ENCODE data around the gene POC1B. TPM values are rescaled to one million over a fixed set of nuclear protein-coding genes. Genes with fewer than 3 reads are reported as not detected.
A peak's percentile ranks its signal among the peaks of the same experiment; 100 is the strongest.

Gene POC1B
- polyA plus RNA-seq, 1 donor (not counting 4 experiments of a cell fraction or from before 2014, with no cell fraction given): 16.4 TPM

DNA sequence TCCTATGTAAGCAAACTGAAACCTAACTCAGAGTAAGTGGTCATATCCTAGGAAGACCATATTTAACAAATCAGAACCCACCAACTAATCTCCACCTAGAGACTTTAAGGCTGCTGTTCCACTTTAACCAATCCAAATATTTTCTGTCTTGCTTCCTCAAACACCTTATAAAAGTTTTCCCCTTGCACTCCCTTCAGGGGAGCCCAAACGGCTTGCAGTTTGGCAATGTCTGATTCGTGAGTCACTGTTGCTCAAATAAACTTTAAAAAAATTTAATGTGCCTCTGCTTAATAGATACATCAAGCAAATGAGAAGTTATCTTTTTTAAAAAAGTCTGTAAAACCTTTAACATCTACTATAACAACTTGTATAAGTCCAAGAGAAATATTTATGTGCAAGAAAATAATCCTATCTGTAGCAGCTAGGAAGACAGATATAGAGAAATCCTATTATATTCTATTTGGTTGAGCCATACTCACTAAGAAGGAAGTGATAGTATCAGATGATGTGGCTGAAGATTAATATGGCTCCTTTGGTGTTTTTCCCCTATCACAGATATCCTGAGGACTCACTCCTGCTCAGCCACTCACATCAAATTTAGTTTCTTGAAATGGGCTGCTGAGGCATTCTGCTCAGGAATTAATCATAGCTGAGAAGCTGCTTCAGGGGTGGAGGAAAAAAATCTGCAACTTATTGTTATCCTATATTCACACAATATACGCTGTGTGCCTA is 108.4 kb downstream of the POC1B start:
- Histone ChIP-seq H3K4me2 (ENCODE audit: control insufficient read depth, extremely low read depth, insufficient read depth, low read depth, low read length) (peak overlapping the region; percentile 51), H2AFZ (ENCODE audit: control insufficient read depth, low read length) (peak overlapping the region; percentile 65), H3K4me1 (ENCODE audit: control insufficient read depth, extremely low read depth, insufficient read depth, low read length) (peaks cover 10% of the 10 kb centered on the region), H3K9me3 (ENCODE audit: control insufficient read depth, low read depth, low read length) (no peaks in the 10 kb centered on the region), H3K27ac (ENCODE audit: control insufficient read depth, insufficient read depth, low read length) (no peak overlapping the region), H4K20me1 (ENCODE audit: control insufficient read depth, extremely low read depth, insufficient read depth, low read length) (no peaks in the 10 kb centered on the region), H3K27me3 (ENCODE audit: control insufficient read depth, extremely low read depth, insufficient read depth, low read length) (no peaks in the 10 kb centered on the region), H3K4me3 (ENCODE audit: control insufficient read depth in 2 of 3, extremely low read depth in 1 of 3, insufficient read depth in 2 of 3, low read depth in 1 of 3, low read length in 3 of 3) (no peak overlapping the region), H3K9me1 (ENCODE audit: control insufficient read depth, extremely low read depth, insufficient read depth, low read length) (no peaks in the 10 kb centered on the region), H3K36me3 (ENCODE audit: control insufficient read depth in 2 of 2, extremely low read depth in 1 of 2, insufficient read depth in 2 of 2, low read length in 2 of 2) (no peaks in the 10 kb centered on the region), H3K9ac (ENCODE audit: control insufficient read depth, extremely low read depth, insufficient read depth, low read length) (no peak overlapping the region), H3K79me2 (ENCODE audit: control insufficient read depth, insufficient read depth, low read length) (no peaks in the 10 kb centered on the region)
- no peak for TF ChIP-seq EZH2 (IDR thresholded peaks at IDR 0.05; ENCODE audit: low read length)
- TF ChIP-seq, protein P1, sequence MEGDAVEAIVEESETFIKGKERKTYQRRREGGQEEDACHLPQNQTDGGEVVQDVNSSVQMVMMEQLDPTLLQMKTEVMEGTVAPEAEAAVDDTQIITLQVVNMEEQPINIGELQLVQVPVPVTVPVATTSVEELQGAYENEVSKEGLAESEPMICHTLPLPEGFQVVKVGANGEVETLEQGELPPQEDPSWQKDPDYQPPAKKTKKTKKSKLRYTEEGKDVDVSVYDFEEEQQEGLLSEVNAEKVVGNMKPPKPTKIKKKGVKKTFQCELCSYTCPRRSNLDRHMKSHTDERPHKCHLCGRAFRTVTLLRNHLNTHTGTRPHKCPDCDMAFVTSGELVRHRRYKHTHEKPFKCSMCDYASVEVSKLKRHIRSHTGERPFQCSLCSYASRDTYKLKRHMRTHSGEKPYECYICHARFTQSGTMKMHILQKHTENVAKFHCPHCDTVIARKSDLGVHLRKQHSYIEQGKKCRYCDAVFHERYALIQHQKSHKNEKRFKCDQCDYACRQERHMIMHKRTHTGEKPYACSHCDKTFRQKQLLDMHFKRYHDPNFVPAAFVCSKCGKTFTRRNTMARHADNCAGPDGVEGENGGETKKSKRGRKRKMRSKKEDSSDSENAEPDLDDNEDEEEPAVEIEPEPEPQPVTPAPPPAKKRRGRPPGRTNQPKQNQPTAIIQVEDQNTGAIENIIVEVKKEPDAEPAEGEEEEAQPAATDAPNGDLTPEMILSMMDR (optimal IDR thresholded peaks at IDR 0.05 in 1 of 3, IDR thresholded peaks at IDR 0.05 in 1 of 3, conservative IDR thresholded peaks at IDR 0.05 in 1 of 3; ENCODE audit: extremely low read depth in 1 of 3, insufficient read depth in 2 of 3, low read length in 3 of 3): no peak
- DNase-seq (ENCODE audit: low read depth, low spot score): no peak
- FAIRE-seq: peak; percentile 58
- dilution Hi-C loops (cut with MboI; ENCODE audit: extremely low pct_ligation_motif_present, low sequenced_read_pairs): no loop called here

DNA sequence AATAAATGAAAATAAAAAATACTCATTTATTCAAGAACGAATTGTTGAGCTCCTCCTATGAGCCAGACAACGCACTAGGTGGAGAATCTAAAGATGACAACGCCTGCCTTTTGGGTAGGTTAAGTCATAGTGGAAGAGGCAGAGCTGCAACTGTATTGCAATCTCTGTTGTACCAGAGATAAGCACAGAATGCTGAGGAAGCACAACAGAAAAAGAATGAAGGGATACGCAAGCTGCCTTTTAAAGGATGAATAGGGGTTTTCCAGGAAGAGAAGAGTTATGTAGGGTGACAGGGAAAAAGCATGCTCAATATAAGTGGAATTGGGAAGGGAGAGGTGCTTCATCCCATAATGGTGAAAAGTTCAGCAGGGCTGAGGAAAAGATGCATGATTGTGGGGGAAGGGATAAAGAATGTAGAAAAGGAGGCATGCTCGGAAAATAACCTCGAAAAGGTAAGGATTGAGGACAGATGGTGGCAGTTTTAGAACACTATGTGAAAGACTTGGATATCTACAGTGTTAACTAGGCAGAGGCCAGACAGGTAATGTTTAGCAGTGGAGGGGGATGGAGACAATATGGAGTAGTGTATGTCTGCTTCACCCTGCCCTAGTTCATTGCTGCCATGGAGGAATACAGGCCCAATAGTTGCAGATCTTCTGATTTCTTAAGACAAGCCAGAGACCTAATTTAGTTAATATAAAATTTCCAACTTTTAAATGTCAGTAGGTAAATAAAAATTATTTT is 109.6 kb downstream of the POC1B start:
- H3K27ac ChIP-seq (ENCODE audit: control insufficient read depth, insufficient read depth, low read length): no peak overlapping the region
- H3K9me3 ChIP-seq (ENCODE audit: control insufficient read depth, low read depth, low read length): no peaks in the 10 kb centered on the region
- TF ChIP-seq EZH2 (IDR thresholded peaks at IDR 0.05; ENCODE audit: low read length): no peak
- TF ChIP-seq, protein P1 (optimal IDR thresholded peaks at IDR 0.05 in 1 of 3, IDR thresholded peaks at IDR 0.05 in 1 of 3, conservative IDR thresholded peaks at IDR 0.05 in 1 of 3; ENCODE audit: extremely low read depth in 1 of 3, insufficient read depth in 2 of 3, low read length in 3 of 3): no peak
- H3K36me3 ChIP-seq (ENCODE audit: control insufficient read depth in 2 of 2, extremely low read depth in 1 of 2, insufficient read depth in 2 of 2, low read length in 2 of 2): no peaks in the 10 kb centered on the region
- H3K4me1 ChIP-seq (ENCODE audit: control insufficient read depth, extremely low read depth, insufficient read depth, low read length): peaks cover 10% of the 10 kb centered on the region
- no peaks in the 10 kb centered on the region for H4K20me1 ChIP-seq (ENCODE audit: control insufficient read depth, extremely low read depth, insufficient read depth, low read length)
- no peak for FAIRE-seq
- no peak for DNase-seq (ENCODE audit: low read depth, low spot score)
- no peaks in the 10 kb centered on the region for H3K9me1 ChIP-seq (ENCODE audit: control insufficient read depth, extremely low read depth, insufficient read depth, low read length)
- H2AFZ ChIP-seq (ENCODE audit: control insufficient read depth, low read length): no peak overlapping the region
- no peaks in the 10 kb centered on the region for H3K27me3 ChIP-seq (ENCODE audit: control insufficient read depth, extremely low read depth, insufficient read depth, low read length)
- H3K4me3 ChIP-seq (ENCODE audit: control insufficient read depth in 2 of 3, extremely low read depth in 1 of 3, insufficient read depth in 2 of 3, low read depth in 1 of 3, low read length in 3 of 3): no peak overlapping the region
- no peak overlapping the region for H3K4me2 ChIP-seq (ENCODE audit: control insufficient read depth, extremely low read depth, insufficient read depth, low read depth, low read length)
- H3K9ac ChIP-seq (ENCODE audit: control insufficient read depth, extremely low read depth, insufficient read depth, low read length): no peak overlapping the region
- no peaks in the 10 kb centered on the region for H3K79me2 ChIP-seq (ENCODE audit: control insufficient read depth, insufficient read depth, low read length)
- dilution Hi-C loops (cut with MboI; ENCODE audit: extremely low pct_ligation_motif_present, low sequenced_read_pairs): no loop called here

Measured in keratinocyte (primary cell).